ENCODE results near the gene RCBTB1.
A peak's percentile ranks its signal among the peaks of the same experiment; 100 is the strongest.

RCBTB1 gene

DNA sequence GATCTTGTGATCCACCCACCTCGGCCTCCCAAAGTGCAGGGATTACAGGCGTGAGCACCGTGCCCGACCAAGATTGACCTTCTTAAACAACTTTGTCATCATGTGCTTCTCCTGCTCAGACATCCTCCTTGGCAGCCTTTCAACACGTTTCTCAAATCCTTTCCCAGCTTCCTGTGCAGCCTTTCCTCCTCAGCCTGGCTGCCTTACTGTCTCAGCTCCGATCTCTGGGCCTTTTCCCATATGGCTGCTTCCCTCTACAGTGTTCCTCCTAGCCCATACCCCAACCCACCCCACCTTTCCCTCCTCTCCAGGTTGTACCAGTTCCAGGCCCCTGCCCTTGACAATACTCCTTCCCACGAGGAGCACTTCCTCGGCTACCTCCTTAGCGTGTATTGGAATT, 82.4 kb downstream of the RCBTB1 start:
- DNase-seq = no peak

DNA sequence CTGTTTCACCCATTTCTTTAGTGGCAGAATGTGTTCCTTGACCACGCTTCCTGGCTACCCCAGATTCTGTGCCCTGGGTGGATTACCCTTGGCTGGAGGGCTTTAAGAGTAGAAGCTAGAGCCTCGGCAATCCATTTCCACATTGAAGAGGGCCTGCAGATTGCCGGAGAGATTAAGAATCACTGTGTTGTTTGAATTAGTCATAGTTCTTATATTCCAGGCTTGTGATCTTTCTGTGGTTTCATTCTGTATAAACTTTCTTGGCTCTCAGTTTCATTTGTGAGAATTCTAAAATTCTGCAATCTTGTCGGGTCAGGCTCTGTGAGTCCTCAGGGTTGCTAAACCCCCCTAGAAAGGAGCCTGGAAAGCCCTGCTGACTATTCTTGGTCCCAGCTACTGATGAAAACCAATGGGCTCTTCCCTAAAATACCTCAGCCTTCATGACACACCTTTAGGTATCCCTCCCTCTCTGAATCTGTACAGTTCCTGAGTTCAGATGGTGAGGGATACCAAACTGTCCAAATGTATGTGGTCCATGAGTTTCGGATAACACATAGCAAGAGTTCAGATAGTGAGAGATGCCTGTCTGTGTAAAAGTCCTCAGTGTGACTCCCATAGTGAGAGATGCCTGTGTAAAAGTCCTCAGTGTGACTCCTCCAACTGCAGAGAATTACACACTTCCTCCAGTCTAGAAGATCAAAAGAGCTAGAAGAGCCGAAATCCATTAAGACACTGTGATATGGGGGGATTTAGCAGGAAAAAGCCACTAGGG, 85.3 kb downstream of the RCBTB1 start:
- DNase-seq = no peak

GRCh38 chr13:49498206-49498605, 87.2 kb downstream of the RCBTB1 start:
- DNase-seq = no peak

DNA sequence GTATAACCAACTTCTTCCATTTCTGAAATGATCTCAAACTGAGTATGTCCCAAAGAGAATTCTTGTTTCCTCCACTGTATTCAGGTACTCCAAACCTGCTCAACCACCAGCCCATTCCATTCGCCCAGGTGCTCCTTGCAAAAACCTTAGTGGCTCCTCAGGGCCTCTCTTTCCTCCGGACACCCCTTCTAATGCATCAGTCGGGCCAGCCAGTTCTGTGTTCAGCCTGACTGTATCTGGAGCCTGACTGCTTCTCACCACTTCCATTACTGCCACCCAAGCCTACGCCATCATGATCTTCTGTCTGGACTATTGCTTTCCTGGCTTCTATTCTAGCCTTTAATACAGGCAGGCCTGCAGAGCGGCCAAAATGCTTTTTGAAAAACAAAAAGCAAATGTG, 88.1 kb downstream of the RCBTB1 start:
- DNase-seq = no peak

GRCh38 chr13:49496837-49497236, 88.5 kb downstream of the RCBTB1 start:
- peak; percentile 57 for DNase-seq

DNA sequence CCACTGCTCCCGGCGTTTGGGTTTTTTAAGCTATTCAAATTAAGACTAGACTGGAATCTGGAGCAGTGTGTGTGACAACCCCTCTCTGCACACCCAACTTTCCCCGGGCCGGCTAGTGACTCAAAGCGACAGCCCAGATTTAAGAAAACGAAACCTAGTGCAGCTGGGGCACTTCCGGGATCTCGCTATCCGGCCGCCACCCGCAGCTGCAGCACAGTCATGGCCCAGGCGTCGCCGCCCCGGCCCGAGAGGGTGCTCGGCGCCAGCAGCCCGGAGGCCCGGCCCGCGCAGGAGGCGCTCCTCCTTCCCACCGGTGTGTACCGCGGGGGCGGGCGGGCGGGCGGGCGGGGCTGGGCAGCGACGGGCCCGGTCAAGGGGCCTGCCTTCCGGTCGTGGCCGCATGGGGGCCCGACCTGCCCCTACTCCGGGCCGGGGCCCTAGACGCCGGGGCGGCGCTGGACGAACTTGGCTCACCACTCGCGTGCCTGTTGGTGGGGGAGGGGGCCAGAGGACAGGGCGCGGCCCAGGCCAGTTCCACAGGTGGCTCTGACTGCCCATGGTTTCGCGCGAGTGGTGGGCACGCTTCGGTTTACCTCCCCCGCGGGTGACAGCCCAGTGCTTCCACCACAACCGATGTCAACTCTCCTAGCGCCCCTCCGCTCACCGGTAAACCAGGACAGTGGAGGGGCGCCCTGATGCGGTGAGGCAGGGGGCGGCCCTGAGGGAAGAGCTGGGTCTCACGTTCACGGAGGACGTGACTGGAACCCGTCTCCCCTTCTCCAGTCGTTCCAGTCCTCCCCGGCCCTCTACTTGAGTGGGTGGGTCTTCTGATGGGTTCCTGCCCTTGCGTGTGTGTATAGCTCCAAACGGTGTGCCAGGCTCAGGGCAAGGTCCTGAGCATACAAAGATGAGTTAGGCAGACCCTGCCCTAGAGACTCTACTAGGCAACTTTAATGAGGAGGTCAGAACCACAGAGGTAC, 89.3 kb downstream of the RCBTB1 start, which contains the start of gene PHF11:
Gene PHF11, plus strand, starts transcription at position 171 of the 980 bp plus-strand sequence. Its CDS starts 49 bp downstream, at position 220.
- DNase-seq = peak; percentile 88

- DNase-seq = no peak
These were observed 90.7 kb downstream of the RCBTB1 start for GRCh38 chr13:49494645-49495044.

DNA sequence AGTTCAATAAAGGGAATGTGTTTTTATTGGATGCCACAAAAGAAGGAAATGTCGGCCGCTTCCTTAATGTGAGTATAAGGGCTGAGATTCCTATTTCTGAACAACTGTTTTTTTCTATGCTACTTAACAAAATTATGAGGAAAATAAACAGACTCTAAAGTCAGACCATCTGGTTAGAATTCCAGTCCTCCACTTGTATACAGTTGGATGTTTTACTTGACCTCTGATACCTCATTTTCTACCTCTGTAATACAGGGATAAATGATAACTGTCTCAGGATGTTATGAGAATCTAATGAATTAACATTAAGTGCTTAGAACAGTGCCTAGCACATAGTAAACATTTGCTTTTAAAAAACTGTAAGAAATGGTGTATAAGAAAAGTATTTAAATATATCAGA, 96.8 kb downstream of the RCBTB1 start:
- no peak for DNase-seq

All from CD4-positive, alpha-beta T cell treated with Interferon gamma for 1 hour (primary cell).